ENCODE data around the gene HSPE1.

The HSPE1 gene

GRCh38 chr2:197497326-197497725 is 2.9 kb upstream of the HSPE1 start:
- no peak for FAIRE-seq

GRCh38 chr2:197498235-197498936 is 1.8 kb upstream of the HSPE1 start:
- DNase-seq (ENCODE audit: extremely low spot score, insufficient read length, low read depth) (no peak), FAIRE-seq (no peak)

More at GRCh38 chr2:197497326-197497725, 2.9 kb upstream of the HSPE1 start:
- DNase-seq (ENCODE audit: extremely low spot score, insufficient read length, low read depth), result no peak

- FAIRE-seq, result peak; percentile 63
- DNase-seq (ENCODE audit: extremely low spot score, insufficient read length, low read depth), result no peak
These were observed 1.1 kb upstream of the HSPE1 start for GRCh38 chr2:197498937-197499593.

DNA sequence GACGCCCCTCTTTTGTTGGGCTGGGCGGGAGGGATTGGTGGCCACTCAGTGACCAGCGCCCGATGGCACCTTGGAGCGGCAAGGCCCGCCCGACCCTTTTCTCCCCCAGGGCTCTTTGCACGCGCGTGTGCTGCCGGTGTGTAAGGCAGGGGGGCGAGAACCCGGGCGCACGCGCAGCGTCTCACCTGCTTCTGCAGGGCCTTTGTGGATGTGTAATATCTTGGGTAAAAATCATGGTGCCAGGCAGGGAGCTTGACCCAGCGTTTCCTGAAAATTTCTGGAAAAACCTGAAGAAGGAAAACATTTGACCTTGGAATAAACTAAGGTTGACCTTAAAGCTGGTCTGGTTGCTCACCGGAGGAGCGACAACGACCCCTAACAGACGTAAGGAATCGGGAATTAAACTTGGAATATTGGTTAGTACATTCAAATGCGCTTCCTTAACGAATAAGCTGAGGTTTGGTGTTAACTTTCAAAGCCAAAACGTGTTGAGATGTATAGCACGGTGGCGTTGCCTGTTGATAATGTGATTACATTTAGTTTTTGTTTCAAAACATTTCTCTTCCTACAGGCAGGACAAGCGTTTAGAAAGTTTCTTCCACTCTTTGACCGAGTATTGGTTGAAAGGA is 438 bp downstream of the HSPE1 start:
- no peak for FAIRE-seq
- DNase-seq (ENCODE audit: extremely low spot score, insufficient read length, low read depth), result no peak

- DNase-seq (ENCODE audit: extremely low spot score, insufficient read length, low read depth), result no peak
- no peak for FAIRE-seq
These were observed 2.0 kb downstream of the HSPE1 start for GRCh38 chr2:197502201-197502600.

- no peak for FAIRE-seq
- no peak for DNase-seq (ENCODE audit: extremely low spot score, insufficient read length, low read depth)
These were observed 2.5 kb downstream of the HSPE1 start for GRCh38 chr2:197502685-197503084.

- FAIRE-seq (no peak), DNase-seq (ENCODE audit: extremely low spot score, insufficient read length, low read depth) (no peak)
These were observed 3.8 kb downstream of the HSPE1 start for GRCh38 chr2:197504000-197504399.

GRCh38 chr2:197504512-197504911 is 4.3 kb downstream of the HSPE1 start:
- DNase-seq (ENCODE audit: extremely low spot score, insufficient read length, low read depth) (no peak), FAIRE-seq (no peak)

DNA sequence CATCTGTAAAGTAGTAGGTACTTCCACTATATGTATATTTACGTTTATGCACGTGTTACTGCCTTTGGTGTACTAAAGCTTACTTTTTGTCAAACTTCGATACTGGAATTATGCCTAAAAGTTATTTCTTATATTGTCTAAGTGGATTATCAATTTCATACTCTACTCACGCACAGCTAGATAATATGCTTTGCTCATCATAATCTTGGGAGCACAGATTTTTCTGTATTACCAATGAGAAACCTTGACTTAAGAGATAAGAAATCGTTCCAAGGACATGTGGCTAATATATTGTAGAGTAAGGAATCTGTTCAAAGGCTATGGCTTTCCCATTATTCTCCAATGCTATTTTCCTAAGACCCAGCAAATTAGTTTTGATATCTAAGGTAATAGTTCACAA is 6.5 kb downstream of the HSPE1 start:
- DNase-seq (ENCODE audit: extremely low spot score, insufficient read length, low read depth) (no peak), FAIRE-seq (no peak)

- DNase-seq (ENCODE audit: extremely low spot score, insufficient read length, low read depth), result no peak
- no peak for FAIRE-seq
These were observed 13.7 kb downstream of the HSPE1 start for GRCh38 chr2:197513915-197514314.

GRCh38 chr2:197514754-197515153 is 14.6 kb downstream of the HSPE1 start:
- FAIRE-seq, result no peak
- DNase-seq (ENCODE audit: extremely low spot score, insufficient read length, low read depth), result no peak

DNA sequence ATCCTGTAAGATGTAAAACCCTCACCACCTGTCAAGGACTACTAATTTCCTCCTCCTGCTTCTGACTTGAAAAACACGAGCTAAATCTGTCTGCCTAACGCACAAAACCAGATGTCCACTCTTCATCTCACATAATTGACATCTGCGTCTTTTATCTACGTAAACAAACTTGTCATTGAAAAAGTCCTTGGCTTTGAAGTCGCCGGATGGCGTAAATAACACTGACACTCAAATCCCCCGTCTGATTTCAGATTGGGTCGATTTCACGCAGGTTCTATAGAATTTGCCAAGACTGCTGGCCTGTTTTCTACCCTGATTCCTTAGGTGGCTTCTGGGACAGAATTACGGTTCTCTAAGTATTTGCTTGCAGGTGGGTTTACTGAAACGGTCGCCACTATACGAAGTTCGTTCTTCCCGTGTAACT is 15.1 kb downstream of the HSPE1 start:
- DNase-seq (ENCODE audit: extremely low spot score, insufficient read length, low read depth) (no peak), FAIRE-seq (no peak)

DNA sequence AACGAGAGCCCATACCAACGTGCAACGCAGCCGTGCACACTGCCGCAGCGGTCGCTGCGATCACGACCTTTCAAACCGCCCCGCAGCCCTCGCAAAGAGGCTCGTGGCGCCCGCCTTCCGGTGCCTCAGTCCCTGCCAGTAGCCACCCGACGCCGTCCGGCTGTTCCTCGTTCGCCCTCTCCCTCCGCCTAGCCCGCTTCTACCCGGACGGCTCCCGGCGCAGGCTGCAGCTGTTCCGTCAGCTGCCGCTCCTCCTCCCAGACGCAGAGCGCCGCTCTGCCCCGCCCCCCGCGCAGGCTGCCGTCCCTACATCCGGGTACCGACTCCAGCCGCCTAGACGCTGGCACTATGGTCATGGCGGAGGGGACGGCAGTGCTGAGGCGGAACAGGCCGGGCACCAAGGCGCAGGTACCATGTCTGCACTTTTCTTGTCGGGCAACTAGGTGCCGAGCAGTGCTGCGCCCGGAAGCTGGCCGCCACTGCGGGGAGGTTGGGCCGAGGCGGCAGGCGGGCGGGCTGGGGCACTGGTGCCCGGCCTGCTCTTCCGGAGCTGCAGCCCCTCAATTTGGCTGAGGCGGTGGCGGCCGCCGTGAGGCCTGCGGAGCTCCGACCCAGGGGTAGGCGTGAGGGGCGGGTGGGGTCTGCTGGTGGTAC is 15.7 kb downstream of the HSPE1 start, which contains the start of gene MOB4:
Gene MOB4, plus strand, starts transcription at position 328 of the 654 bp plus-strand sequence. Its CDS starts 21 bp downstream, at position 349.
- DNase-seq (ENCODE audit: extremely low spot score, insufficient read length, low read depth) (peak; percentile 89), FAIRE-seq (peak; percentile 95)

DNA sequence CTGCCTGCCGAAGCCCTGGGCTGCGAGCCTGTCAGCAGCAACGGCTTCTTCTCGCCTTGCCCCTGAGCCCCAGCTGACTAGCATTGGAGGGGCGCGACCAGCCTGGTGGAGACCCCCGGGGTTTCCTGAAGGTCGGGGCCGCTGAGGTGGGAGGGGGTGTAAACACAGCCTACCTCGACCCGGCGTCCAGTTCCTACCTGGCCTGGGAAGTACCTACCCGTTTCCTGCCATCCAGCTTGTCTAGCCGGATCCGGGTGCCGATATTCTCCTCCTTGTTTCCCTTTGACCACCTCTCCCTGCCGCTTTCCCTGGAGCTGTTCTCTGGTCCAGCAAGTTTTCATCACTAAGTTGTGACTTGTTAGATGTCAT is 16.2 kb downstream of the HSPE1 start:
- FAIRE-seq (no peak), DNase-seq (ENCODE audit: extremely low spot score, insufficient read length, low read depth) (no peak)

DNA sequence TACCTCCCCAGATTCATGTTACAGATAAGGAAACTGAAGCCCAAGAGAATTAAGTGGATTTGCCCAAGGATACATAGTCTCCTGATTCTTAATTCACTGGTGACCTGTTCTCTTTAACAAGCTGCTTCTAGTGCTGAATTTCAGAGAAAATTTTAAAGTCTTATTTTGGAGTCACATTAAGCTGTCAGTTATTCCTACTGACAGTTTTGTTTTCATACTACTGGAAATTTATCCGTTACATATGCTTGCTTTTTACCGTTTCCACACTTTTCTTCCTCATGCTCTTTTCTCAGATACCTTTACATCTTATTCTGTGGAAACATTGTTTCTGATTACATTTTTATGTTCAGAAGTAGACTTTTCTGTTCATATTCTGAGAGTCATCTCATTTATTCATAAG is 17.0 kb downstream of the HSPE1 start:
- peak; percentile 36 for FAIRE-seq
- no peak for DNase-seq (ENCODE audit: extremely low spot score, insufficient read length, low read depth)

GRCh38 chr2:197538412-197538811 is 38.2 kb downstream of the HSPE1 start:
- FAIRE-seq (no peak), DNase-seq (ENCODE audit: extremely low spot score, insufficient read length, low read depth) (no peak)

GRCh38 chr2:197539734-197540133 is 39.6 kb downstream of the HSPE1 start:
- FAIRE-seq (no peak), DNase-seq (ENCODE audit: extremely low spot score, insufficient read length, low read depth) (no peak)

- FAIRE-seq, result no peak
- no peak for DNase-seq (ENCODE audit: extremely low spot score, insufficient read length, low read depth)
These were observed 43.0 kb downstream of the HSPE1 start for GRCh38 chr2:197543206-197543605.

- DNase-seq (ENCODE audit: extremely low spot score, insufficient read length, low read depth) (no peak), FAIRE-seq (no peak)
These were observed 47.2 kb downstream of the HSPE1 start for GRCh38 chr2:197547163-197547900.

GRCh38 chr2:197548582-197548981 is 48.4 kb downstream of the HSPE1 start:
- FAIRE-seq, result no peak
- DNase-seq (ENCODE audit: extremely low spot score, insufficient read length, low read depth), result no peak
